Thyroid gland (tissue), 4 donors: Measurements from ENCODE around the gene ADAMTS9.

Source experiments
- POLR2A ChIP-seq, 2 donors: fragments of 450-650 bp; IDR thresholded peaks; one replicate each; pipeline ENCODE4 v1.6.1; 2017; ENCODE audit warnings: antibody characterized with exemption in 2 of 2, mild to moderate bottlenecking in 2 of 2, moderate library complexity in 1 of 2
- TF ChIP-seq, protein P1 (sequence below), 6 experiments: fragments of 200-600 bp in 3 of 6; fragments of 450-650 bp in 3 of 6; sonication (generic) in 3 of 6; IDR thresholded peaks; one replicate each; pipeline ENCODE4 v1.5.1; 2016 to 2019; ENCODE audit warnings: antibody characterized with exemption in 6 of 6, mild to moderate bottlenecking in 2 of 6, inconsistent platforms in 1 of 6, moderate library complexity in 1 of 6

DNA sequence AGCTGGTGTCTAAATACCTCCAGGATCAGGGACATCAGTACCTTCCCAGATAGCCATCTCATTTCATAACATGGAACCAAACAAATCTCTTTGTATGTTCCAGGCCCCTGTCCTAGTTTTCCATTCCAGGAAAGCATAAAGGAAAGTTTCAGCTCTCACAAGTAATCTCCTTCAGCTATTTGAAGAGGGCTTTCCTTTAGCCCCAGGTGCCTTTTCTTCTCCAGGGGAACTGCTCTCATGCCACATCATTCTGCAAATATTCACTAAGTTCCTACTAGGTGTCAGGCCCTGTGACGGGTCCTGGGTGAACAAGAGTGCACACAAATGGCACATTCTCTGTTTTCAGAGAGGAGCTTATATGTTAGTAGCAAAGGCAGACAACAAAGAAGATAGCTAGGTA, 136.1 kb downstream of the ADAMTS9 start:
- no peak for TF ChIP-seq POLR2A (IDR thresholded peaks at IDR 0.05)
- TF ChIP-seq, protein P1, sequence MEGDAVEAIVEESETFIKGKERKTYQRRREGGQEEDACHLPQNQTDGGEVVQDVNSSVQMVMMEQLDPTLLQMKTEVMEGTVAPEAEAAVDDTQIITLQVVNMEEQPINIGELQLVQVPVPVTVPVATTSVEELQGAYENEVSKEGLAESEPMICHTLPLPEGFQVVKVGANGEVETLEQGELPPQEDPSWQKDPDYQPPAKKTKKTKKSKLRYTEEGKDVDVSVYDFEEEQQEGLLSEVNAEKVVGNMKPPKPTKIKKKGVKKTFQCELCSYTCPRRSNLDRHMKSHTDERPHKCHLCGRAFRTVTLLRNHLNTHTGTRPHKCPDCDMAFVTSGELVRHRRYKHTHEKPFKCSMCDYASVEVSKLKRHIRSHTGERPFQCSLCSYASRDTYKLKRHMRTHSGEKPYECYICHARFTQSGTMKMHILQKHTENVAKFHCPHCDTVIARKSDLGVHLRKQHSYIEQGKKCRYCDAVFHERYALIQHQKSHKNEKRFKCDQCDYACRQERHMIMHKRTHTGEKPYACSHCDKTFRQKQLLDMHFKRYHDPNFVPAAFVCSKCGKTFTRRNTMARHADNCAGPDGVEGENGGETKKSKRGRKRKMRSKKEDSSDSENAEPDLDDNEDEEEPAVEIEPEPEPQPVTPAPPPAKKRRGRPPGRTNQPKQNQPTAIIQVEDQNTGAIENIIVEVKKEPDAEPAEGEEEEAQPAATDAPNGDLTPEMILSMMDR (IDR thresholded peaks at IDR 0.05): no peak
